HG03469 (cell line): ENCODE results near the gene EZH1.
"Not testable (repeated sequence)": the region's sequence is repeated elsewhere in the genome, so short reads cannot be mapped to it uniquely, and the experiment has no call there.

Source experiments
- ATAC-seq: cut with Tn5 transposase; IDR thresholded peaks from one replicate; pipeline ENCODE4 v1.9.1; 2021; ENCODE audit warnings: mild to moderate bottlenecking, moderate library complexity, moderate number of reproducible peaks; ENCODE audit not compliant: unreplicated experiment

Gene EZH1

DNA sequence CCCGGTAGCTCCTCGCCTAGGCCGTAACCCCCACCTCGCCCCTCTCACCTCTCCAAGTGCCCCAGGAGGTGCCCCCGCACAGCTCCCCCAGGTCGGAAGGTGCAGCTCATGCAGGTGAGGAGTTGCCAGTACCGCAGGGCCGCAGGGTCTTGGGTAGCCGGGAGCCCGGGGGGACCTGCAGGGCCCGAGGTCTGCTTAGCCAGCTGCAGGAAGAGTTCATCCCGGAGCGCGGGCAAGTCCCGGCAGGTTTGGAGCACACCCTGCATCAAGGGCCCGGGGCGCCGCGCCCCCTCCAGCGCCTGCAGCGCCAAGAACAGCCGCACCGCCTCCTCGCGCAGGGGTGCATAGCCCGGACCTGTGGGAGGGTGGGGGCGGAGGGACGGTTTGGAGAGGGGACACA lies 72.8 kb downstream of the EZH1 start:
- ATAC-seq: no peak

DNA sequence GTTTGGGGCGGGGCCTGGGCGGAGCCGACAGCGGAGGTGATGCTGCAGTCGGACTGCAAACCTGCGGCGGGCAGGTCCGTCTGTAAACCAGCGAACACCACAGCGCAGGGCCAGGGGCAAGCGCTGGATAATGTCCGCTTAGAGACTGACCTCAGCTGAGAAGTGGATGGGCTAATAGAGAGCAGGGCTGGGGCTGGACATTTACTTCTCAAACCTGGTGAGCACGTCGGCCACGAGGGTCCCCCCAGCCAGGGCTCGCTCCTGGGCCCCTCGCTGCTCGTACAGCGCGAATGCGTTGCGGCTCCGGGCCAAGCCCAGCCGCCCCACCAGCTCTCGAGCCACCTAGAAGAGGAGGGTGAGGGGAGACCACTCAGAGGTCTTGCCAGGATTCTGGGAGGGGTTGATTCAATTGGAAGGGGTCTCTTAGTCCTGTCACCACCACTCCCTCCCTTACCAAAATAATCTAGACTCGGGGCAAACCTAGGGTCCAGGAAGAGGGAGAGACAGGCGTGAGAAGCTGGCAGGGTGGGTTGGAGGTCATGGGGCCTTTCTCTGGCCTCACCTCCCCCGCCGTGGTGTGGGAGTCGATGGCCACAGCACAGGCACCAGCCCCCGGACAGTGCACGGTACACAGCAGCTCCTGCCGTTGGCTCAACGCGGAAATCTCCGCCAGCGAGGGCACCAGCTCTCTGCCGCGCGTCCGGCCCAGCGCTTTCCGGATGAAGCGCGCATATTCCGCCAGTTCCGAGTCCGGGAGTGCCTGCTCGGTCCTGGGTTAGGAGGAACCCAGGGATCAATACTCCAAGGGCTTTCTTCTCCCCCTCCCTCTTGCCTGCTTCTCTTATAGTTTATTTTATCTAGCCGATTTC lies 73.8 kb downstream of the EZH1 start:
- ATAC-seq: no peak

DNA sequence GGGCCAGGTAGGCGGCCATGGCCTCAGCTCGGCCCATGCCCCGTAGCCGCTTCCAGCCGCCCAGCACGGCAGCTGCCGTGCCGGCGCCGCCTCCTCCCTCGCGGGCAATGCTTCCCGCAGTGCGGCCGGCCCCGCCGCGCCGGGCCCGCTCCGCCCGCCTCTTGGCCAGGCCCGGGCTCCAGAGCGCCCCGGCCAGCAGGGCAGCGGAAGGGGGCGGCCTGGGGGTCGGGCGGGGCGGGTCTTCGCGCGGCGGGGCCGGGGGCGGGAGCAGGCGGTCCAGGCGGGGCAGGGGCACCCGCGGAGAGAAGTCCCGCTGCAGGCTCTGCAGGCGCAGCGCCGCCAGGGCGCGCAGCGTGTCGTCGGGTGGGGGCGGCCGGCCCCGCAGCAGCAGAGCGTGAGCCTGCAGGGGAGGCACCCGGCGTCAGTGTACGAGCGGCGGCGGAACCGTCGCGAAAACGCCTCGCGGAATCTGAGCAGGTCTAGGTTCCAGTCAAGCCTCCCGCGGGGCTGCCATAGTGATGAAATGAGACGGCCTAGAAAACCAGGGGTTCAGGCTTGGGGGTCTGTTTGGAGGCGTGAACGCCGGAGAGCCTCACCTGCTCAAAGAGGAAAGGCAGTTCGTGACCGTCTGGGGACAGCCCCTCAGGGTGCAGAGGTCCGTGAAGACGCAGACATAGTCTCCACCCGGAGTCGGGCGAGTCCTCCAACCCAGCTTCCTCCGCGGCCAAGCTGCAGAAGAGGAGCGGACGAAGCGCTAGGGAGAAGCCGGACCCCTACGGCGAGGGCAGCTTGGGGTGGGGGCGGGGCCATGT lies 74.7 kb downstream of the EZH1 start:
- no peak for ATAC-seq

DNA sequence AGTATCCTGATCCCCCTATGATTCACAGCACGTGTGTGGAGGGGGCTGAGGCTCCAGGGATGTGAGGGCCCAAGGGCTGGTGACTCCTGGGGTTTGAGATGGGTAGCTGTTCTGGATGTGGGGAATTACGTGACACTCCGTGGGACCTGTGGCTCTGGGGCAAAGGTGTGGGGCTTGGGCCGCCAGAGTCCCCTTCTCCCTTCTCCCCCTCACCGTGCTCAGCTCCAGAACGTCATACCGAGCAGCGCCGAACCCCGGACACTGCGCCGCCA lies 75.2 kb downstream of the EZH1 start:
- no peak for ATAC-seq

DNA sequence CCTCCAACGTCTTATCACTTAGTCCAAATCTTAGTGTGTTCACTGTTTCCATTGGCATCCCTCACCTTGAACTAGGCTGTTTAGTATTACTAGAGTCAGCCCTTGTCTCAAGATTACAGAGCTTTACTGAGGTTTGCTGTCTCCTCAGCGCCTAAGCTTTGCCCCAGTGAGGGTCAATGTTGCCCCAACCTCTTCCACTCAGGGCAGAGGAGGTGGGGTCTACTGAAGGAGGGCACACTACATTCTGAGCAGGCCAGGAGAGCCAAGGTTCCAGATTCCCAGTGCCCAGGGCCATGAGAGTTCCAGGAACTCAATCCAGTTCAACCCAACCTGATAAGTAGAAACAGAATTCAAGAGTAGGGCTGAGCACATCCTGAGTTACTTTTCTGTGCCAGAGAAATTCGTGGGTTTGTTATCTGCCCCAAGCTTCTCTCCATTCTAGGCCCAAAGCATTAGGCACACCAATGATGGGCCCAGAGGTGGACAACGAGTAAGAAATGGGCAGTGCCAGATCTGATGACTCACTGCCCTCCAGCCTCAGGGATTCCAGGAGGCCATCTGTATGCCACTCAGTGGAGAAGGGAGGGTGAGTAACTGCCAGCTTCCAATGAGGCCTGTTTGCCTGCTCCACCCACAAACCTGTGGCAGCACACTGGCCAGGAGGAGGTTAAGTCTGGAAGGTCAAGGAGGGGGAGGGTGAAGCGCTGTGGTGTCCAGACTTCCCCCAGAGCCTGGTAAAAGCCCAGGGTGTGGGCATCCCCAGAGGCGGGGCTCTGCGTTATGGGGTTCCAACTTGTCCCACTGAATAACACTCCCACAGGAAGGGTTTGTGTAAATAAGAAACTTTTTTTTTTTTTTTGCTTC lies 77.5 kb downstream of the EZH1 start:
- ATAC-seq: no peak

DNA sequence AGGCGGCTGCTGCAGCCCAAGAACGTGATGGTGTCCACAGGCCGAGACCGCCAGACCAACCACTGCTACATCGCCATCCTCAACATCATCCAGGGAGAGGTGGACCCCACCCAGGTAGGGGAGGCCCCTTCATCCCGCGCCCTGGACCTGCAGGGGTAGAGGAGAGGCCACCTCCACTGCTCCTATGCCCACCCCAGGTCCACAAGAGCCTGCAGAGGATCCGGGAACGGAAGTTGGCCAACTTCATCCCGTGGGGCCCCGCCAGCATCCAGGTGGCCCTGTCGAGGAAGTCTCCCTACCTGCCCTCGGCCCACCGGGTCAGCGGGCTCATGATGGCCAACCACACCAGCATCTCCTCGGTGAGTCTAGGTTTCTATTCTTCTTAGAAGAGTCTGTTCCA lies 78.7 kb downstream of the EZH1 start:
- ATAC-seq: not testable (repeated sequence)

DNA sequence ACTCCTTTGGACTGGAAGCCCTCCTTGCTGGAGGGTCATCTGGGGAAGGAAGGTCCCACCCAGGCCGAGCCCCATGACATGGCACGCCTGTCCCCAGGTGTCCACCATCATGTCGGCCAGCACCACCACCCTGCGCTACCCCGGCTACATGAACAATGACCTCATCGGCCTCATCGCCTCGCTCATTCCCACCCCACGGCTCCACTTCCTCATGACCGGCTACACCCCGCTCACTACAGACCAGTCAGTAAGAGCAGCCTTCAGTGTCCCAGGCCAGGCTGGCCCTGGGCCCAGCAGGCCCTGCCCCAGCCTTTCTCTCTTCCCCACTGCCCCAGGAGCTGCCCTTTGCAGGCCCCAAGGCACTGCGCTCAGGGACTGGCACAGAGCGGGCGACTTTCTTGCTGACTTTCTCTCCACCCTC lies 79.2 kb downstream of the EZH1 start:
- no peak for ATAC-seq

DNA sequence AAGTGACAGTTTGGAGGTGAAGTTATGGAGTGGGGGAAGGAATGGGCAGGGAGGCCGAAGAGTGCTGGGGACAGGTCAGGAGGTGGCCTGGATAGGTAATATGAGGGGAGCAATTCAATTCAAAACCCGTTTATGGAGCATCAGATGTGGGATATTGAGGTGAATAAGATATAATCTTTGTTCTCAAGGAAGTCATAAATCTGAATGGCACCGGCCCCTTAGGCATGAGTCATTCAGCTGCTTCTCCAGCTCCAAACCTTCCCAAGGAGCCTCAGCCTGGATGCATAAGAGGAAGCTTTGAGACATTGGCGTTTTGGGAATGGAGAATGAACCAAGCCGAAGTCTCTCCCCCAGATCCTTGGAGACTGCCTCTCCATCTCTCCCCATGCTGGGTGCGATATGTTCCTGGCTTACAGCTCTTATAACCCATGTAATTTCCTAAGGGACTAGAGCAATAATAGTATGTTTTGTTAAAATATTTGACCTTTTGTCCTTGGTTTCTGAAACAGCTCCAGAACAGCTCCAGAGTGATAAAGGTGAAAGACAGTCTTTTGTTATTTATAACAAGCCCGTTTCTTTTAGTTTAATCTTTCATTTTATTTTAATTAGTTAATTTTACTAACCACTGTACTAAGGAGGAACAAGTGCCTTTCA lies 84.0 kb downstream of the EZH1 start:
- no peak for ATAC-seq

DNA sequence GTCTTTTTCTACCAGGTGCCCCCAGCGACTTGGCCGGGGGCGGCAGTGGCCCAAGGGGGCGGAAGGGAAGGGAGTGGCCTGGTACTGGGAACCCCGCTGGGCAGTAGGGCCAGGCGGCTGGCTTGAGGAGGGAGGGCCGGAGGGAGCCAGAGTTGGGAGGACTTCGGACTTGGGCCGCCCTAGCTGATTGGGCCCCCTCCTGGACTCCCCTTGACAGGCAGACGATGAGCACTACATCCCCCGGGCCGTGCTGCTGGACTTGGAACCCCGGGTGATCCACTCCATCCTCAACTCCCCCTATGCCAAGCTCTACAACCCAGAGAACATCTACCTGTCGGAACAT lies 84.9 kb downstream of the EZH1 start:
- not testable (repeated sequence) for ATAC-seq

DNA sequence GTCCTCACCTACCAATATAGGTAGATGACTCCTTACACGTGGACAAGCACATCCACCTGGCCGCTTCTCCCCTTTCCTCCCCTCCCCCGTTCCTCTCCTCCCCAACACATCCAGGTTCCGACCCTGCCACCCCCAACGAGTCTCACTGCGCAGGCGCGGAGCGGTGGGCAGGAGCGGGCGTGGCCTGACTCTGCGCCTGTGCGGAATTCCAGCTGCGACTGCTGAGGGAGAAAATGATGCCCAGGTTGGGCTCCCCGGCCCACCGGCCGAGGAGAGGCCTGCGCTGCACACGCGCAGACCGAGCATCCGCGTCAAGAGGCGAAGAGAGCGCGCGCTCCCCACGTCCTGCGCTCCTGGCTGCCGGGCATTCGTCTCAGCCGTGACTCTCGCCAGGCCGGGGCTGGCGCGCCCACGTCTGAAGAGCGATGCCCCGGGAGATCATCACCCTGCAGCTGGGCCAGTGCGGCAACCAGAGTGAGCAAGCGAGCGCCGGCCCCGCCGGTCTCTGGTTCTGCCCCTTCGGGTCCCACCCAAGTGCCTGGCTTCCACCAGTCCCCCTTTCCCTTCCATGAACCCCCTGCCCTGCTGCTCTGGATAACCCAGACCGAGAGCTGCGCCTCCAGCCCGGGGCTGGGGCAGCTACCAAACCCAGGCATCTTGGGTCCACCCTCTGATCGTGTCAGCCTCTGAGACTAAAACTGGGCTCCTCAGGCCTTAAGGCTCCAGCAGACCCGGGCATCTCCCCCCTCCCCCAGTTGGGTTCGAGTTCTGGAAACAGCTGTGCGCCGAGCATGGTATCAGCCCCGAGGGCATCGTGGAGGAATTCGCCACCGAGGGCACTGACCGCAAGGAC lies 85.5 kb downstream of the EZH1 start, which contains the start of gene TUBG2:
TUBG2 (plus strand) TSS at position 206 of the 853 bp plus-strand sequence; CDS start at position 426, 220 bp downstream.
- no peak for ATAC-seq

DNA sequence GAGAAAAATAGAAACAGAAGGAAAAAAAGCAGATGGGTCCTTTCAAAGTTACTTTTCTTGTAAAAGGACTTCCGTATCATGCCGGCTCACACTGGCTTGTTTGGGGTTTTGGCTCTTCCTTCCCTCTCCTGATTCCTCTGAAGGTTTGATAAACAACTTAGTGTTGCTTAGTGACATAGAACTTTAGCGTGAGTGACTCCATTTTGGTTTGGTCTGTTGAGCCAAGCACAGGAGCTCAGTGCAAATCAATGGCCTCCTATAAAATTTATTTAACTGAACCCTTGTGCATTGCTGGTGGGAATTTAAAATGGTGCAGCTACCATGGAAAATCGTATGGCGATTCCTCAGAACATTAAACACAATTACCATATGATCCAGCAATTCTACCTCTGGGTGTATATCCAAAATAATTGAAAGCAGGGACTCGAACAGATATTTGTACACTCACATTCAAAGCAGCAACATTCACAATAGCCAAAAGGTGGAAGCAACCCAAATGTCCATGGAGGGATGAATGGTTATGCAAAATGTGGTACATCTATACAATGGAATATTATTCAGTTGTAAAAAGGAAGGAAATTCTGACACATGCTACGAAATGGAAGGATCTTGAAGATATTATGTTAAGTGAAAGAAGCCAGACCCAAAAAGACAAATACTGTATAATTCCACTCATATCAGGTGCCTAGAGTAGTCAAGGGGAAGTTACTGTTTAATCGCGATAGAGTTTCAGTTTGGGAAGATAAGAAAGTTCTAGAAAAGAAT lies 86.8 kb downstream of the EZH1 start:
- ATAC-seq: no peak

DNA sequence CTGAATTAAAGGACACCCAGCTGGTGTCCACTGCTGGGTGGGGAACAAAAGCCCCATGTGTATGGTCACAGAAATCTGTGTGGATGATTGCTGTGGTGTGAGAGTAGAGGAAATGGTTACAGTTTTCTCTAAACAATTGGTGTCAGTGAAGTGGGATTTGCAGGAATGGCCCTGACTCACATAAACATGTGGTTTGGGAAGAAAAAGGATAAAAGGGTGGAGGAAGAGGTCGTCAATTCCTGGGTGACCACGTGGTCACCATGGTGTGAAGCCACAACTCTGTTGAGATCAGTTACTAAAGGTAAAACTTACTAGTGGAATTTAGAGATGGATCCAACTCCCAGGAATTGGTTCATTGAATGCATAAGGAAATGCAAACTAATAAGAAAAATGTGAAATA lies 89.3 kb downstream of the EZH1 start:
- no peak for ATAC-seq

DNA sequence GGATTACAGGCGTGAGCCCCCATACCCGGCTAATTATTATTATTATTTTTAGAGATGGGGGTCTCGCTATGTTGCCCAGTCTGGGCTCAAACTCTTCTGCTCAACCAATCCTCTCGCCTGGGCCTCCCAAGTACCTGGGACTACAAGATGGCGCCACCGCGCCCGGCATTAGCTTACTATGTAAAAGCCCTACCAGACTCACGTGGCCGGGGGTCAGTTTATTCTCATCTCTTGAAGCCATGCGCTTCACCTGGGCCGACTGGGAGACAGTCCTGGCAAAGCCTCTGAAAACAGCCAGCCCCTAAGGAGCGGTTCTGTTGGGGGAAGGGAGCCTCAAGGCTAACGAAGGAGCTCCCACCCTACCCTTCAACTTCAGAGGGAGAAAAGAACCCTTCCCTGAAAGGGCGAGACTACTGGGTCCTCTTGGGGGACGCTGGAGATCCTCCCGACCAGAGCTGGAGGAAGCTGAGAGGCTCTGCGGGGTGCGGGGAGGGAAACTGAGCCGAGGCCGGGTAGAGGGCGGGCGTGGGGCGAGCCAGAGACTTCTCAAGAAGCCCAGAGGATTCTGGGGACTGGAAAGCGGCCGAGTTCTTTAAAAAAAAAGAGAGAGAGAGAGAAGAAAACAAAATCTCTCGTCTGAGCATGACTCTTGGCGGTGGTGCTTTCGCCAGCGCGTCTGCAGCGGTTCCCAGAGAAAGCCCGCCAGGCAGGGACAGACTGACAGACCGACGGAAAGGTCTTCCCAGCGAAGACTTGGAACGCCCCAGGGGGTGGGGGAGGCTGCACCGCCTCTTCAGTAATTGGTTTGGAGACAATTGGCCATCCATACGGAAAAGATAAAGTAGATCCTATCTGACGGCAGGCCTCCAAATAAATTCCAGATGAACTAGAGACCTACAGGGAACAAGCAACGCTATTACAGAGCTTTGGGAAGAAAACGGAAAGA lies 91.4 kb downstream of the EZH1 start:
- ATAC-seq: no peak

DNA sequence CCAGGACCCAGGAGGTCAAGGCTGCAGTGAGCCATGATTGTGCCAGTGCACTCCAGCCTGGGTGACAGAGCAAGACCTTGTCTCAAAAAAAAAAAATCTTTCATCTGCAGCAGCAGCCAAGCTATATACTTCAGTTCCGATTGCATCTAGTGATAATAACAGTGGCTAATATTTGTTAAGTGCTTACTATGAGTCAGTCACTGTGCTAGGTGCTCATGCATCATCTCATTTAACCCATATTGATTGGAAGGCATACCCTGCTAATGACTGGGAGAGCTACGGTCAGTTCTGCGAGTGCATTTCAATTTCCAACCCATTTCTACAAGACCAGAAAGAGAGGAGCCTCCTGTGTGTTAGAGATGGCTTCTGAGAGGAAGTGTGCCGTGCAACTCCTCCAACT lies 93.4 kb downstream of the EZH1 start:
- ATAC-seq: no peak
